Measurements from ENCODE around the gene FGGY. TPM values are rescaled to one million over a fixed set of nuclear protein-coding genes. Genes with fewer than 3 reads are reported as not detected.
A peak's percentile ranks its signal among the peaks of the same experiment; 100 is the strongest.
"Not testable (repeated sequence)": the region's sequence is repeated elsewhere in the genome, so short reads cannot be mapped to it uniquely, and the experiment has no call there.

FGGY gene
- total and polyA plus RNA-seq, 8 donors, result 6.2 to 27.0 (median 16.0) TPM

DNA sequence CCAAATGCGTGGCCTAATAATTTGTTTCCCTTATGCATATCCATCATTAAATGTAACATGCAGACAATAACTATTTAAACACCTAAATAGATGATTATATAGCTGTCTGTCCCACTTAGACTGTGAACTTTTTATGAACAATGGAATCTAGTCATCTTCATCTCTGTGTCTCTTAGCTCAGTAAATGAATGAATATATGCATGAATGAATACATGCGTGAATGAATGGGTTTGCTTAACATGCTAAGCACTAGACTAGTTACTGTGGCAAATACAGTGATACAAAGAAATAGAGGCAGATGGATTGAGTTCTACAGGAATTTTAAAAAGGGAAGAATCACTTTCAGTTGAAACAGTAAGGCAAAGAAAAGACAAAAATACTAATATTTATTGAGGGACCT, 232.0 kb downstream of the FGGY start:
- H3K4me3 ChIP-seq, result no peak overlapping the region
- no peaks in the 10 kb centered on the region for H3K4me1 ChIP-seq
- H3K27me3 ChIP-seq, result no peaks in the 10 kb centered on the region
- TF ChIP-seq, protein P1, sequence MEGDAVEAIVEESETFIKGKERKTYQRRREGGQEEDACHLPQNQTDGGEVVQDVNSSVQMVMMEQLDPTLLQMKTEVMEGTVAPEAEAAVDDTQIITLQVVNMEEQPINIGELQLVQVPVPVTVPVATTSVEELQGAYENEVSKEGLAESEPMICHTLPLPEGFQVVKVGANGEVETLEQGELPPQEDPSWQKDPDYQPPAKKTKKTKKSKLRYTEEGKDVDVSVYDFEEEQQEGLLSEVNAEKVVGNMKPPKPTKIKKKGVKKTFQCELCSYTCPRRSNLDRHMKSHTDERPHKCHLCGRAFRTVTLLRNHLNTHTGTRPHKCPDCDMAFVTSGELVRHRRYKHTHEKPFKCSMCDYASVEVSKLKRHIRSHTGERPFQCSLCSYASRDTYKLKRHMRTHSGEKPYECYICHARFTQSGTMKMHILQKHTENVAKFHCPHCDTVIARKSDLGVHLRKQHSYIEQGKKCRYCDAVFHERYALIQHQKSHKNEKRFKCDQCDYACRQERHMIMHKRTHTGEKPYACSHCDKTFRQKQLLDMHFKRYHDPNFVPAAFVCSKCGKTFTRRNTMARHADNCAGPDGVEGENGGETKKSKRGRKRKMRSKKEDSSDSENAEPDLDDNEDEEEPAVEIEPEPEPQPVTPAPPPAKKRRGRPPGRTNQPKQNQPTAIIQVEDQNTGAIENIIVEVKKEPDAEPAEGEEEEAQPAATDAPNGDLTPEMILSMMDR (IDR thresholded peaks at IDR 0.05), result no peak
- ATAC-seq (no peak), DNase-seq (no peak), FAIRE-seq (no peak)
- H3K9me3 ChIP-seq, result no peaks in the 10 kb centered on the region
- H3K27ac ChIP-seq, result no peak overlapping the region
- no peaks in the 10 kb centered on the region for H3K36me3 ChIP-seq
- intact Hi-C loops (cut with DNase I), result no loop called here
- WGBS, 2 donors, result 99 to 100% methylated on average over 2 of the region's 2 CpGs

DNA sequence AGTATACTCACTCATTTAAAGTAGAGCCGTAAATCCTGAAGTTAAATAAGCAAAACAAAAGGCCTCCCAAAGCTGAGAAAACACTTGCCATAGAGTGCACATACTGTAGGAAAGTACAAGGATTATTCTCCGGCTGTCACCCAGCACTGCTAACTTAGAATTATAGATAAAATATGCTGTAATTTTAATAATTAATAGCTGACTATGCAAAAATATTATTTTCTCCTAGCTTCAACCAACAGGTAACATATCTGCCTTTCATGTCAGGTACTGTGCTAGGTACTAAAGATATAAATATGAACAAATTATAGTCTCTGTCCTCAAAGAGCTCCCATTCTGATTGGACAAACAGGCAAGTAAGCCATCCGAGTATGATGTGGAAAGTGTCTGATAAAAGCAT, 233.2 kb downstream of the FGGY start:
- Histone ChIP-seq H3K4me1 (no peaks in the 10 kb centered on the region), H3K27me3 (no peaks in the 10 kb centered on the region), H3K36me3 (no peaks in the 10 kb centered on the region), H3K9me3 (no peaks in the 10 kb centered on the region), H3K27ac (no peak overlapping the region), H3K4me3 (no peak overlapping the region)
- 93 to 98% methylated on average over 3 of the region's 3 CpGs for WGBS, 2 donors
- ATAC-seq, result no peak
- TF ChIP-seq, protein P1 (IDR thresholded peaks at IDR 0.05), result no peak
- no peak for FAIRE-seq
- intact Hi-C loops (cut with DNase I), result no loop called here
- DNase-seq, result no peak

DNA sequence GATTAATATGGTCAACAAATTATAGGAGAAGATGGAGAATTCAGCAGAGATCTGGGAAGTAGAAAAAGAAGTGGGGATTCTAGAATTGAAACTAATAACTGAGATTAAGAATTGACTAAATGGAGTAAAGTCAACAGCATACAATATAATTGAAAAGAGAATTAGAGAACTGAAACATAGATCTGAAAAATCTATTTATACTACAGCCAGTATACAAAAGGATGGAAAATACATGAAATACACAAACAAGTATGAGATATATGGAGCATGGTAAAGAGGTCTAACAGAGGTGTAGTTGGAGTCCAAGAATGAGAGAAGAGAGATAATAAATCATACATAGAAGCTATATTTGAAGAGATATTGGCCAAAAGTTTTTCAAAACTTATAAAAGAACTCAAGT, 235.2 kb downstream of the FGGY start:
- H3K4me3 ChIP-seq, result no peak overlapping the region
- no peak for ATAC-seq
- H3K27ac ChIP-seq, result no peak overlapping the region
- no peak for DNase-seq
- no peaks in the 10 kb centered on the region for H3K9me3 ChIP-seq
- TF ChIP-seq, protein P1 (IDR thresholded peaks at IDR 0.05), result no peak
- H3K27me3 ChIP-seq, result no peaks in the 10 kb centered on the region
- intact Hi-C loops (cut with DNase I), result no loop called here
- no peaks in the 10 kb centered on the region for H3K4me1 ChIP-seq
- no peaks in the 10 kb centered on the region for H3K36me3 ChIP-seq
- no peak for FAIRE-seq

DNA sequence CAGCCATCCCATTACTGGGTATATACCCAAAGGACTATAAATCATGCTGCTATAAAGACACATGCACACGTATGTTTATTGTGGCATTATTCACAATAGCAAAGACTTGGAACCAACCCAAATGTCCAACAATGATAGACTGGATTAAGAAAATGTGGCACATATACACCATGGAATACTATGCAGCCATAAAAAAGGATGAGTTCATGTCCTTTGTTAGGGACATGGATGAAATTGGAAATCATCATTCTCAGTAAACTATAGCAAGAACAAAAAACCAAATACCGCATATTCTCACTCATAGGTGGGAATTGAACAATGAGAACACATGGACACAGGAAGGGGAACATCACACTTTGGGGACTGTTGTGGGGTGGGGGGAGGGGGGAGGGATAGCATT, 241.6 kb downstream of the FGGY start:
- H3K27ac ChIP-seq; FAIRE-seq; H3K4me3 ChIP-seq; H3K9me3 ChIP-seq; intact Hi-C loops (cut with DNase I); ATAC-seq; H3K36me3 ChIP-seq; DNase-seq; H3K27me3 ChIP-seq: not testable (repeated sequence)
- peaks cover 7 to 10% (median 9%) of the 10 kb centered on the region in 3 donors for H3K4me1 ChIP-seq
- 96 to 100% methylated on average over 1 of the region's 2 CpGs for WGBS, 2 donors

DNA sequence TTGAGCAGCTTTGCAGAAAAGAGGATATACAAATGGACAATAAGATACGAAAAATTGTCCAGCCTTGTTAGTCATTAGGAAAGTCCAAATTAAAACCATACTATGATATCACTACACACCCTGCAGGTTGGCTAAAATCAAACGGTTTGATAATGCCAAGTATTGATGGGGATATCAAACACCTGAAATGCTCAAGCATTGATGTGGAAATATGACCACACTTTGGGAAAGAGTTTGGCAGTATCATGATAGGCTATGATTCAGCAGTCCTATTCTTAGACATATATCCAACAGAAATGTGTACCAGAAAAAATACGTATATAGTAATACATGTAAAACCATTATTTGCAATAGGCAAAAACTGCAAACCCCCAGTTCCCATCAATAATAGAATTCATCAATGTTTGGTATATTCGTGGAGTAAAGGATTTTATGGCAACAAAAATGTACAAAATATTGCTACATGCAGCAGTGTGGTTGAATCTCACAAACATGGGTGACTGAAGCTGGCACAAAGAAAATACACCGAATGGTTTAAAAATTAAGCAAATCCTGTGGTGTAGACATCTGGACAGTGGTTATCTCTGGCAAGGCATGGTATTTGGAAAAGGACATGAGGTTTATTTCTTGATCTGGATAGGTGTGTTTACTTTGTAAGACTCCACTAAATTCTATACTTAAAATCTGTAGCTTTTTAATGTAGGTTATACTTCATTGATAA, 243.2 kb downstream of the FGGY start:
- intact Hi-C loops (cut with DNase I), result no loop called here
- FAIRE-seq (no peak), ATAC-seq (no peak)

More for the DNA sequence above, 243.2 kb downstream of the FGGY start:
- WGBS, 2 donors, result 63 to 64% methylated on average over 5 of the region's 5 CpGs
- Histone ChIP-seq H3K27me3 (no peaks in the 10 kb centered on the region), H3K36me3 (no peaks in the 10 kb centered on the region), H3K4me3 (no peak overlapping the region), H3K4me1 (peaks cover 14 to 24% (median 23%) of the 10 kb centered on the region in 3 donors), H3K9me3 (no peaks in the 10 kb centered on the region), H3K27ac (peak overlapping the region in 1 of 4 donors; percentile 17)
- TF ChIP-seq, protein P1 (IDR thresholded peaks at IDR 0.05), result no peak
- no peak for DNase-seq
